IMR-90 (cell line): Measurements from ENCODE around the gene FBXL16. TPM values are rescaled to one million over a fixed set of nuclear protein-coding genes. Genes with fewer than 3 reads are reported as not detected.

Experiments
- CEBPB ChIP-seq: IDR thresholded peaks from 2 replicates; pipeline ENCODE4 v1.6.1; 2012; ENCODE audit warnings: low read depth, low read length, improper control_type of control experiment
- FOS ChIP-seq: fragments of 150-350 bp; IDR thresholded peaks from 2 replicates; pipeline ENCODE4 v1.6.1; 2016; ENCODE audit warnings: low read depth, low read length
- RAD21 ChIP-seq: IDR thresholded peaks from 2 replicates; pipeline ENCODE4 v1.6.1; 2012; ENCODE audit warnings: low read length, improper control_type of control experiment
- RCOR1 ChIP-seq: IDR thresholded peaks from 2 replicates; pipeline ENCODE4 v1.6.1; 2012; ENCODE audit warnings: mild to moderate bottlenecking, low read length, improper control_type of control experiment; ENCODE audit not compliant: insufficient replicate concordance
- polyA plus RNA-seq, 3 experiments: library from polyadenylated mRNA; depleted of rRNA; stranded (reverse); fragments of >200 nt; gene quantifications; 2 replicates each; pipeline ENCODE4 v1.2.3, GENCODE V29; 2012; ENCODE audit warnings: low replicate concordance in 1 of 3
- total RNA-seq: library from RNA; depleted of rRNA; stranded (reverse); fragments of >200 nt; gene quantifications from 2 replicates; pipeline ENCODE4 v1.2.3, GENCODE V29; 2012
- TF ChIP-seq, protein P1 (sequence below): fragments of 150-350 bp; IDR thresholded peaks from 2 replicates; pipeline ENCODE4 v1.6.1; 2016; ENCODE audit warnings: low read depth, mild to moderate bottlenecking, low read length, moderate library complexity, borderline replicate concordance
- TF ChIP-seq, protein P2 (sequence below): fragments of 150-350 bp; IDR thresholded peaks from 2 replicates; pipeline ENCODE4 v1.6.1; 2017; ENCODE audit warnings: mild to moderate bottlenecking, antibody characterized with exemption, low read length, low read depth

The FBXL16 gene
- total and polyA plus RNA-seq, 2 of the 4 experiments (the other 2 are of a cell fraction) = 0.18 to 2.2 TPM

DNA sequence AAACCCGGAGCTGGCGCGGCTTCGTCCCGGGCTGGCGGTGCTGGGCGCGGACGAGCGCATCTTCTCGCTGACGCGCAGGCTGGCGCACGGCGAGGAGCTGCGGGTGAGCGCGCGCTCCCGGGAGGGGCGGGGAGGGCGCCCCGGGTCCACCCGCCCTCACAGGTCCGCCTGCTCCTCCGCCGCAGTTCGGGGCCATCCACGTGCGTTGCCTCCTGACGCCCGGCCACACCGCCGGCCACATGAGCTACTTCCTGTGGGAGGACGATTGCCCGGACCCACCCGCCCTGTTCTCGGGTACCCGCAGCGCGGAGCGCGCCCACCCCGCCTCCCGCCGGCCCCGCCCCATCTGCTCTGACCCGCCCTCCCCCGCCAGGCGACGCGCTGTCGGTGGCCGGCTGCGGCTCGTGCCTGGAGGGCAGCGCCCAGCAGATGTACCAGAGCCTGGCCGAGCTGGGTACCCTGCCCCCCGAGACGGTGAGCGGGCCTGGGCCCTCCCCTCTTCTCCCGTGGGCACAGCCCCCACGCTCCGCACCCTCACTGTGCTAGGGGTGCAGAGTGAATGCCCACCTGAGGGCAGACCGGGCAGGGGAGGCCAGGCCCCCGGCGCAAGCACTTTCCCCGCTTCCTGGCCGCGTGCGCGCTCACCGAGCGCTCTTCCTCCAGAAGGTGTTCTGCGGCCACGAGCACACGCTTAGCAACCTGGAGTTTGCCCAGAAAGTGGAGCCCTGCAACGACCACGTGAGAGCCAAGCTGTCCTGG, 22.7 kb upstream of the FBXL16 start (continued):
- TF ChIP-seq, protein P1, sequence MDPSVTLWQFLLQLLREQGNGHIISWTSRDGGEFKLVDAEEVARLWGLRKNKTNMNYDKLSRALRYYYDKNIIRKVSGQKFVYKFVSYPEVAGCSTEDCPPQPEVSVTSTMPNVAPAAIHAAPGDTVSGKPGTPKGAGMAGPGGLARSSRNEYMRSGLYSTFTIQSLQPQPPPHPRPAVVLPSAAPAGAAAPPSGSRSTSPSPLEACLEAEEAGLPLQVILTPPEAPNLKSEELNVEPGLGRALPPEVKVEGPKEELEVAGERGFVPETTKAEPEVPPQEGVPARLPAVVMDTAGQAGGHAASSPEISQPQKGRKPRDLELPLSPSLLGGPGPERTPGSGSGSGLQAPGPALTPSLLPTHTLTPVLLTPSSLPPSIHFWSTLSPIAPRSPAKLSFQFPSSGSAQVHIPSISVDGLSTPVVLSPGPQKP = no peak
- TF ChIP-seq RCOR1 = no peak
- TF ChIP-seq FOS = no peak
- no peak for TF ChIP-seq CEBPB
- TF ChIP-seq, protein P2, sequence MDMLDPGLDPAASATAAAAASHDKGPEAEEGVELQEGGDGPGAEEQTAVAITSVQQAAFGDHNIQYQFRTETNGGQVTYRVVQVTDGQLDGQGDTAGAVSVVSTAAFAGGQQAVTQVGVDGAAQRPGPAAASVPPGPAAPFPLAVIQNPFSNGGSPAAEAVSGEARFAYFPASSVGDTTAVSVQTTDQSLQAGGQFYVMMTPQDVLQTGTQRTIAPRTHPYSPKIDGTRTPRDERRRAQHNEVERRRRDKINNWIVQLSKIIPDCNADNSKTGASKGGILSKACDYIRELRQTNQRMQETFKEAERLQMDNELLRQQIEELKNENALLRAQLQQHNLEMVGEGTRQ = 0 out of 2 replicates have a peak, but pooled peaks have one; percentile 18
- no peak for TF ChIP-seq RAD21
